Liver (tissue), 9 donors: ENCODE results near the gene PAQR9. TPM values are rescaled to one million over a fixed set of nuclear protein-coding genes. Genes with fewer than 3 reads are reported as not detected.

Experiments used
- DNase-seq: peaks from one replicate; pipeline ENCODE4 v3.0.0-alpha.2; 2017; ENCODE audit warnings: low spot score
- H3K27ac ChIP-seq, 2 donors: one replicate each; pipeline ENCODE4 v1.7.0; 2013; ENCODE audit warnings: inconsistent platforms in 2 of 2, low read length in 2 of 2, control low read depth in 1 of 2, low read depth in 1 of 2, mild to moderate bottlenecking in 1 of 2
- H3K27me3 ChIP-seq, 4 donors: one replicate each; pipeline versions ENCODE4 v1.6.1 to v1.7.0; 2013; ENCODE audit warnings: low read length in 3 of 4, inconsistent platforms in 1 of 4, mild to moderate bottlenecking in 1 of 4, moderate library complexity in 1 of 4; ENCODE audit not compliant: control insufficient read depth in 4 of 4, insufficient read depth in 4 of 4
- H3K36me3 ChIP-seq, 4 donors: one replicate each; pipeline versions ENCODE4 v1.6.1 to v1.7.0; 2013; ENCODE audit warnings: low read length in 3 of 4, mild to moderate bottlenecking in 3 of 4, low read depth in 1 of 4, moderate library complexity in 1 of 4; ENCODE audit not compliant: control insufficient read depth in 4 of 4, insufficient read depth in 3 of 4
- H3K4me1 ChIP-seq, 4 donors: one replicate each; pipeline versions ENCODE4 v1.6.1 to v1.7.0; 2013; ENCODE audit warnings: low read length in 3 of 4, mild to moderate bottlenecking in 3 of 4, moderate library complexity in 1 of 4; ENCODE audit not compliant: control insufficient read depth in 4 of 4, insufficient read depth in 4 of 4
- H3K4me3 ChIP-seq, 3 donors: one replicate each; pipeline versions ENCODE4 v1.6.1 to v1.7.0; 2013; ENCODE audit warnings: low read length in 3 of 3, control low read depth in 1 of 3, low read depth in 1 of 3, mild to moderate bottlenecking in 1 of 3
- H3K9ac ChIP-seq, 2 donors: one replicate each; pipeline ENCODE4 v1.7.0; 2013; ENCODE audit warnings: low read length in 2 of 2, mild to moderate bottlenecking in 2 of 2, moderate library complexity in 2 of 2, control low read depth in 1 of 2, low read depth in 1 of 2
- H3K9me3 ChIP-seq, 4 donors: one replicate each; pipeline versions ENCODE4 v1.6.1 to v1.7.0; 2013; ENCODE audit warnings: low read length in 3 of 4; ENCODE audit not compliant: control insufficient read depth in 4 of 4
- CTCF ChIP-seq: fragments of 150-350 bp; IDR thresholded peaks from 2 replicates; pipeline ENCODE4 v1.5.1; 2017; ENCODE audit warnings: improper control_type of control experiment, low read depth, low read length; ENCODE audit not compliant: missing input control
- EGR1 ChIP-seq, 2 donors: IDR thresholded peaks; 2 replicates each; pipeline ENCODE4 v1.6.1; 2016 to 2018; ENCODE audit warnings: antibody characterized with exemption in 2 of 2, low read depth in 2 of 2
- FOXA1 ChIP-seq: IDR thresholded peaks from 2 replicates; pipeline ENCODE4 v1.6.1; 2016; ENCODE audit warnings: antibody characterized with exemption
- FOXA2 ChIP-seq: IDR thresholded peaks from 2 replicates; pipeline ENCODE4 v1.6.1; 2016; ENCODE audit warnings: antibody characterized with exemption
- GABPA ChIP-seq, 2 donors: IDR thresholded peaks in 1 of 2; conservative IDR thresholded peaks in 1 of 2; 2 replicates each; pipeline ENCODE4 v1.6.1; 2016; ENCODE audit warnings: antibody characterized with exemption in 2 of 2, mild to moderate bottlenecking in 1 of 2, moderate library complexity in 1 of 2
- HNF4G ChIP-seq: IDR thresholded peaks from 2 replicates; pipeline ENCODE4 v1.6.1; 2016; ENCODE audit warnings: antibody characterized with exemption
- JUND ChIP-seq, 2 donors: IDR thresholded peaks; 2 replicates each; pipeline ENCODE4 v1.6.1; 2016; ENCODE audit warnings: antibody characterized with exemption in 2 of 2
- NR2F2 ChIP-seq: IDR thresholded peaks from 2 replicates; pipeline ENCODE4 v1.6.1; 2016; ENCODE audit warnings: antibody characterized with exemption
- REST ChIP-seq: IDR thresholded peaks from 2 replicates; pipeline ENCODE4 v1.6.1; 2016; ENCODE audit warnings: antibody characterized with exemption, mild to moderate bottlenecking
- RXRA ChIP-seq, 2 donors: IDR thresholded peaks; 2 replicates each; pipeline ENCODE4 v1.6.1; 2017 to 2018; ENCODE audit warnings: antibody characterized with exemption in 2 of 2, mild to moderate bottlenecking in 1 of 2
- SP1 ChIP-seq: IDR thresholded peaks from 2 replicates; pipeline ENCODE4 v1.6.1; 2018; ENCODE audit warnings: antibody characterized with exemption, mild to moderate bottlenecking
- TAF1 ChIP-seq: conservative IDR thresholded peaks from 2 replicates; pipeline ENCODE4 v1.6.1; 2016; ENCODE audit warnings: antibody characterized with exemption, mild to moderate bottlenecking
- ZBTB33 ChIP-seq: IDR thresholded peaks from 2 replicates; pipeline ENCODE4 v1.6.1; 2016; ENCODE audit warnings: antibody characterized with exemption
- WGBS: extraction: QIAGEN DNeasy Blood & Tissue Kit; methylation state at CpG from one replicate; pipeline ENCODE4 v1.1.7; 2013; 5-methylcytosine and 5-hydroxymethylcytosine counted together
- polyA plus RNA-seq, 2 donors: library from polyadenylated mRNA; stranded (reverse) in 1 of 2; unstranded in 1 of 2; fragments of 200-250 nt in 1 of 2; fragments of >200 nt in 1 of 2; fragmentation: Nextera tagmentation in 1 of 2; extraction: Ambion mirVana in 1 of 2; gene quantifications; one replicate each; pipeline versions ENCODE4 v1.2.1 to v1.2.3, GENCODE V29; 2013 to 2015
- total RNA-seq, 2 donors: library from RNA; depleted of rRNA; stranded (reverse); fragments of >200 nt; gene quantifications; one replicate each; pipeline ENCODE4 v1.2.3, GENCODE V29; 2014
- donor health status: healthy.
- donor health status: healthy.
- donor health status: healthy.
- donor health status: healthy.
- donor health status: healthy.

PAQR9 gene
- total and polyA plus RNA-seq, 4 donors = 3.6 to 24.3 (median 12.6) TPM

GRCh38 chr3:142945023-142945422, 18.5 kb downstream of the PAQR9 start:
- Histone ChIP-seq H3K4me3 (no peak overlapping the region), H3K36me3 (no peaks in the 10 kb centered on the region), H3K9me3 (no peaks in the 10 kb centered on the region), H3K27me3 (no peaks in the 10 kb centered on the region), H3K9ac (no peak overlapping the region), H3K27ac (no peak overlapping the region), H3K4me1 (peaks cover 10 to 41% (median 35%) of the 10 kb centered on the region in 4 donors)
- WGBS = 84% methylated on average over 4 of the region's 4 CpGs
- TF ChIP-seq NR2F2 (no peak), JUND (IDR thresholded peaks at IDR 0.05) (no peak), SP1 (no peak), FOXA1 (no peak), FOXA2 (no peak)
- no peak for DNase-seq

- no peaks in the 10 kb centered on the region for H3K9me3 ChIP-seq
- no peak overlapping the region for H3K4me3 ChIP-seq
- 32% methylated on average over 4 of the region's 4 CpGs for WGBS
- H3K27ac ChIP-seq = peak overlapping the region in 1 of 2 donors; percentile 16
- TF ChIP-seq TAF1 (no peak), SP1 (no peak), HNF4G (no peak), EGR1 (IDR thresholded peaks at IDR 0.05; ENCODE audit: low read depth in 2 of 2) (no peak), ZBTB33 (no peak), JUND (IDR thresholded peaks at IDR 0.05) (no peak), RXRA (IDR thresholded peaks at IDR 0.05) (no peak), NR2F2 (no peak), GABPA (IDR thresholded peaks at IDR 0.05 in 1 of 2, conservative IDR thresholded peaks at IDR 0.05 in 1 of 2) (no peak), REST (no peak), CTCF (no peak)
- peaks cover 10 to 48% (median 41%) of the 10 kb centered on the region in 4 donors for H3K4me1 ChIP-seq
- no peak overlapping the region for H3K9ac ChIP-seq
- H3K27me3 ChIP-seq = no peaks in the 10 kb centered on the region
- H3K36me3 ChIP-seq = no peaks in the 10 kb centered on the region
- DNase-seq = no peak
These were observed 19.1 kb downstream of the PAQR9 start for GRCh38 chr3:142944342-142944741.
